IPS-11a (cell line): Measurements from ENCODE around the gene SVIL.
"Not testable (repeated sequence)": the region's sequence is repeated elsewhere in the genome, so short reads cannot be mapped to it uniquely, and the experiment has no call there.

Experiments
- H3K4me3 ChIP-seq: one replicate; pipeline ENCODE4 v1.5.1; 2013; ENCODE audit warnings: low read depth, low read length, control low read depth

SVIL gene

DNA sequence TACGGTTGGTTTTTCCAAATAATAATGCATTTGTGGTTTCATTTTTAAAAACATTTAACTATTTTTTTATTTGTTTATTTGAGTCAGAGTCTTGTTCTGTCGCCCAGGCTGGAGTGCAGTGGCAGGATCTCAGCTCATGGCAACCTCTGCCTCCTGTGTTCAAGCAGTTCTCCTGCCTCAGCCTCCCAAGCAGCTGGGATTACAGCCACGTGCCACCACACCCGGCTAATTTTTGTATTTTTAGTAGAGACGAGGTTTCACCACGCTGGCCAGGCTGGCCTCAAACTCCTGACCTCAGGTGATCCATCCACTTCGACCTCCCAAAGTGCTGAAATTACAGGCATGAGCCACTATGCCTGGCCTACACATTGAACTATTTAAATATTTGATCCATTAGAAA, 28.1 kb downstream of the SVIL start:
- H3K4me3 ChIP-seq, result not testable (repeated sequence)

DNA sequence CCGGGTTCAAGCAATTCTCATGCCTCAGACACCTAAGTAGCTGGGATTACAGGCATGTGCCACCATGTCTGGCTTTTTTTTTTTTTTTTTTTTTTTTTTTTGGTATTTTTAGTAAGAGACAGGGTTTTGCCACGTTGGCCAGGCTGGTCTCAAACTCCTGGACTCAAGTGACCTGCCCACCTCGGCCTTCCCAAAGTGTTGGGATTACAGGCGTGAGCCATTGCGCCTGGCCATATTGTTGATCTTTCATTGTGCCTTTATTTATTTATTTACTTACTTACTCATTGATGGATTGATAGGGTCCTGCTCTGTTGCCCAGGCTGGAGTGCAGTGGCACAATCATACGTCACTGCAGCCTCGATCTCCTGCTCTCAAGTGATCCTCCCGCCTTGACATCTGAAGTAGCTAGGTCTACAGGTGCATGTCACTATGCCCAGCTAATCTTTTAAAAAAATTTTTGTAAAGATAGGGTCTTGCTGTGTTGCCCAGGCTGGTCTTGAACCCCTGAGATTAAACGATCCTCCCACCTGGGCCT, 30.4 kb downstream of the SVIL start:
- no peak overlapping the region for H3K4me3 ChIP-seq

DNA sequence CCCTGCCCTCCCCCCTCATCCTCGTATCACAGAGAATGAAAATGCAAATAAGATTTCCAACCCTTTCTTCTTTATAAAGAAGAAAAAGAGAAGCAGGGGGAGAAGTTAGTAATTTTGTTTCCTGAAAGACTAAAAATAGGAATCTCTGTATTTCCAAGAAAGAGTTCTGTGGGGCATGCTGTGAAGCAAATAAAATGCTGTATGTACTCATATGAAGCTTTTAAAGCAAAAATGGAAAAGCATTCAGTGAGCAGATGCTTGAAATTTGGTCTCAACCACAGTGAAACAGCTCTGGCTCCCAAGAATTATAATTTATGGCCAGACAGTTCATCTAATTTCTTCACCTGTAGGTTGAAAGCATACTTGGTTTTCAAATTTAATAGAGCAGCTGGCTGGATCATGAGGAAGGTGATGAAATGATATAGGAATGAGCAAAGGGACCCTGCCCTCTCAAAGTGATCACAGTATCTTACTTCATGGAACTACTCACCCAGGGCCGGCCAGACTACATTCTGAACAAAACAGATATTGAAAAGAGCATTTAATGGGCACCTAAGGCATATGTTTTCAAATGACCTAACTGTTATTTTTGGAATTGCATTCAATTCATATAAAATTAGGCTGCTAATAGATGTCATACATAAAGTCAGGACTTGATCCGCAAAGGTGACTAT, 31.4 kb downstream of the SVIL start:
- H3K4me3 ChIP-seq, result no peak overlapping the region

DNA sequence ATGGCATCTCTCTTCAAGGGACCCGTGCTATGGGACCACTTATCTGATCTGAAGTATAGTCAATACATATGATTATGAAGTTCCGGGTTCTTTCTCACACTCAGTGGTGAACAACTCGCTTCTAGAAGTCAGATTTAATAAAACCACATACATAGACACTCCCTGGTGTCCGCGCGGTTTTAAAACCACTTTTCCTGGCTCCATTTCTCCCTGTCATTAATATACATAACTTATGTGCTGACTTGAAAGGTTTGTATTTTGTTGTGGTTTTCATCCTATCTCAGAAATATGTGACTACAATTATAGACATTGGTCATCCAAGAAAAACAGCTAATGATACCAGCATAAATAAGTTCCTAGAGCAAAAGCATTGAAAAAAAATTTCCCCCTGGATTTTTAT, 34.0 kb downstream of the SVIL start:
- no peak overlapping the region for H3K4me3 ChIP-seq

DNA sequence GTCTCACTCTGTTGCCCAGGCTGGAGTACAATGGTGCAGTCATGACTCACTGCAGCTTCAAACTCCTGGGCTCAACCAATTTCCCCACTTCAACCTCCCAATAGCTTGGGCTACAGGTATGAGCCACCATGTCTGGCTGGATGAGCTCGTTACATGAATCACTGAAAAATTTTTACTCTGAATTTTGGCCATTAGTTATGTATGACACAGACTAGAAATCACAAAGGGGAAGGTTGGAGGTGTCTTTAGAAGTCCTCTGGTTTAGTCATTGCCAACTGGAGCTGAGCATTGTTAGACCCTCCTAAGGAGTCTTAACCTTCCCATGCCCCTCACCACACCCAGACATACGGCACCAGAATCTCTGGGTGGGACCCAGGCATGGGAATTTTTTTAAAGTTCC, 34.7 kb downstream of the SVIL start:
- no peak overlapping the region for H3K4me3 ChIP-seq

DNA sequence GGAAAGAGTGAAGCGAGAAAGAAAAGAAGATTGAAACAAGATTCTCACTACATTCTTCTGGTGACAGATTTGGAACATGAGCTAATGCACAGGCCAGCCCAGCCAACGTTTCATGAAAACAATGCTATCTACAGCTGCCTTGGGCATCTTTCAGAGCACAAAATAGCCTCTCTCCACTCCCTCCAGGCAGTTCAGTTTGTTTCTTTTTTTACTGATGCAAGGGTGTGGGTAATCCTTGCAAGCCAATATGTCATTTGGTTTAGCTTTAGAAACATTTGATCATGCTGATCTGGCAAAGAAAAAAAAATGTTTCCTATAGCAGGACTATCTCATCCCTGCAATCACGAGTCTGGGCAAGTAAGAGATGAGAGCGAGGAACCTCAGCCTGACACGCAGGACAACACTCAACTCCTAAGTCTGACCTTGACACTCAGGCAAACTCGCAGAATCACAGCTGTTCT, 35.9 kb downstream of the SVIL start:
- no peak overlapping the region for H3K4me3 ChIP-seq

DNA sequence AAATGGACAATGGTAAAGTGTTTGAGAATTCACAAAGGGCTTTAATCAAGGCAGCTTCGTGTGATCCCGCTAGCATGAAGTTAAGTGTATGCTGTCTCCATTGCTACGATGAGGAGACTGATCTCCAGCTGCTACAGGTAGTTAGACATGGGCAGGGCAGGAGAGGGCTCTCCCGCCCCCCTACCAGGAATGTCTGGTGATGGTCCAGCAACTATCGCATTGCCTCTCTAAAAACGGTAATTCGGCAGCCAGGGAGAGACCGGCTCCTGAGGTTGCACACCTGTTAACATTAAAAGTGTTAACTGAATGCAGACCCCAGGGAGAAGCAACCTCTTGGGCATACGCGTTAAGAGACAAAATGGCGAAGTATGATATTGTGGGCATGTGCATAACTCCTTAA, 37.9 kb downstream of the SVIL start:
- no peak overlapping the region for H3K4me3 ChIP-seq

DNA sequence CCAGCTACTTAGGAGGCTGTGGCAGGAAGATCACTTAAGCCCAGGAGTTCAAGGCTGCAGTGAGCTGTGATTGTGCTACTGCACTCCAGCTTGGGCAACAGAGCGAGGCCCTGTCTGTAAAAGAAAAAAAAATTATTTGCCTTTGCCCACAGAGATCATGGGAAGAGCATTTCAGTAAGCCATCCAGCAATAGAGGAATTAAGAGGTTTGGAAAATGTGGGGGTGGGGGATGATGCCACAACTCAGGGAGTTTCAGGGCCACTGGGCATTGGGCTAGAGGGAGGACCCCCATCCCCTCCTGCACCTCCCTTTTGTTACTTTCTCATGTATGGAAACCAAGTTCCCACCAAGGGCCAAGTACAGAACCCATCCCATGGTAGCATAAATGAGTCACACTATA, 38.4 kb downstream of the SVIL start:
- H3K4me3 ChIP-seq, result no peak overlapping the region

DNA sequence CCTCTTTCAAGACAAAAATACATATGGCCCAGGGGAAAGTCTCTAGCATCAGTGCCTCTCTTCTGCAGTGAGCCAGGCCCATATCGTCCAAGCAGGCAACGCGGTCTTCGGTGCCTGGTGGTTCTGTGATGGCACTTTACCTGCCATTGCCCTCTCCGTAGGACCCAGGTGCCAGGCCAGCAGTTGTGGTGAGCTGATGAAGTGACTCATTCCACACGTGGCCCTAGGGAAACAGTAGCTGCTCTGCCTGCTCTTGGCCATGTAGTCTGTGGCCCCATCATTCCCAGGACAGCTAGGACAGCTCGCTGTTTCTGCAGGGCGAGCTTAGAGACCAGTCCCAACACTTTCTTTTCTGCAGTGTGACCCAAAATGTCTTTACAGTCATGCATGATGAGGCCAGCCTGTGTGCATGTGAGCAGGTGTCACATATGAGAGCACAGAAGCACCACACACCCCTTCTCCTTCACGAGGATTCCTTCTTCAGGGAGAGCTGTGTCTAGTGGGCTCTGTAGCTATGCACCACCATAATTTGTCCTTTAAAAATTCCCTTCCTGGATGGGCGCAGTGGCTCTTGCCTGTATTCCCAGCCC, 39.0 kb downstream of the SVIL start:
- no peak overlapping the region for H3K4me3 ChIP-seq

DNA sequence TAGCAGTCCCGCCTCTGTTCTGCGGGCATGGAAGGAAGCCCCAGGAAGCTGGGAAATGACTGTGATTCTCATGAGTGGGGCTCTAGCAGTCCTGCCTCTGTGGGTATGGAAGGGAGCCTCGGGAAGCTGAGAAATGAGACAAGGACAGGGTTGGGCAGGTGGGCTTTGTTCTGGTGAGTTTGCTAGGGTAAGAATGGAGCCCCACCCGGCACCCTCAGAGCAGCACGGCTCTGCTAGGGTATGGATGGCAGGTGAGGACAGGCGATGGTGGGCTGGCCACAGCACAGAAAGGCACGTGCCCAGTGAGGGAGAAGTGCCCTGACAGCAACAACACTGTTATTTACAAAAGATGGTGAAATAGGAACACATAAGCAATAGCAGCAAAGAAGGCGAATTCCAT, 39.6 kb downstream of the SVIL start:
- no peak overlapping the region for H3K4me3 ChIP-seq

DNA sequence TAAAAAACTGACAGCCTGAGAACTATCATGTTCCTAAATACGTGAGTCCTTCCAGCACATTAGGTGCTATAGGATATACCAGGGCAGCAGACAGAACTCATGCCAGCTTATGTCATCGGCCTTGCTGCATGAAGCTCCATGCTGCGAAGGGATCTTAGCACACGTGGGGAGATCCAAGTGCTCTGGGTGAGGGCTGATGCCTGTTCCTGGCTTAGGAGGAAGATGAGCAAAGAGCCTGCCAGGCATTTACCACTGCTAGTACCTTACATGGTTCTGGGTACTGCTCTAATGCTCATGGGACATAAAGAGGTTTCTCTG, 43.2 kb downstream of the SVIL start:
- no peak overlapping the region for H3K4me3 ChIP-seq

DNA sequence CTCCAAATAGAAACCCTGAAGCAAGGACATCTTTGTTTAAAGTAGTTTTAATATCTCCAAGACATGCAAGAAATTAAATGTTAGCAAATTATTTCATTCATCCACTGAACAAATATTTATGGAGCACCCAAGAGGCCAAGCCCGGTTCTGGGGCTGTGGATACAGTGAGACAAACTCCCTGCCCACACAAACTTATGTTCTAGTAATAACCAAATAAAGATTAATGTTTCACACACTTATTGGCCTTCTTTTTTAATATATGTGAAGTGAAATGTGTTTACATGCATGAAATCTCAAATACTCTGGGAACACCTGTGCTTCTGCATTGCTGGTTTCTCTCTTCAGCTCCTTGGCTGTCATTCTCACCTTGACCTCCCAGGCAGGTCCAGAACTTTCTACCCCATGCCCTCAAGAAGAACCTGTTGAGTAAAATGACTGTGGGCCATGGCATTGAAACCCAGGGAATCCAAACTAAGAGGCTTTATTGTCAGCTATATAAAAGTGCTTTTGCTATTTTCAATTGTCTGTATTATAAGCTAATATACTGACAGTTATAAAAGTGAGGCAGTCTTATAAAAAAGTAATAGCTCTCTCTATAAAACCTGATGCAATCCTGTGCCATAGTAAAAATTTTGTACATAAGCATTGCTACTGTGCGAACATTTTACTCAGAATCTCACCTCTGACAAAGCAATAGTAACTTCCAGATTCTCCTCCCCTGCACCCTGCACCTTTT, 43.7 kb downstream of the SVIL start:
- no peak overlapping the region for H3K4me3 ChIP-seq

DNA sequence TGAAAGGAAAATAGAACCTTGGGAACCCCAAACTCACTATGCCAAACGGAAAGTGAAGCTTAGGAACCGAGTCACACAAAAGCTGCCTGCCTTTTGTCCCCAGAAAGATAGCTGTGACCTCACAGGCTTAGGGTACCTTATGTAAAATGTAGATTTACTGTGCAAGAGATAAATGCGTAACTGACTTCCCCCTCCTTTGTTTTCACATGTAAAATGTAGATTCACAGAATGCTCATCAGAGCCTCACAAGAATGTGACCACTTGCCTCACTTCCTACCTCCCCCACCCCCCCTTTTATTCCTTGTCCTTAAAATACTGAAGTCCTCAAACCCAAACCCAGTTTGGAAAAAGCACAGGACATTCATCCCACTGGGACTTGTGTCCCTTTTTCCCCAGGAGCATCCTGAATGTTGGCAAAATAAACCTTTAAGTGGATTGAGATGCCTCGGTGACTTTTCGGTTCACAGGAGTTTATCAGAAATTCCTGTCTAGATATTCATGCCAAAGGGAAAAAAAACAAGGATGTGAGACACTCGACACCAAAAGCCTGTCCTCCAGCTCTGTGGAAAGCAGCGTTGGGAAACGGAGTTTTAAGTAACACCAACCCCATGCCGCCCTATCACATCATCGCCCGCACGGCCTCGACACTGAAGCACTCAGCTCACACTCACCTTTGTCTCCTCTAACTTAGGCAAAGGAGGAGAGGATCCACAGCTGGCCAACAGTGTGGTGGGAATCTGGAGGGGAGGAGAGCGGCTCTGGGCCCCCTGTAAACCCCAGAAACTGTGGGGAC, 45.9 kb downstream of the SVIL start:
- no peak overlapping the region for H3K4me3 ChIP-seq

DNA sequence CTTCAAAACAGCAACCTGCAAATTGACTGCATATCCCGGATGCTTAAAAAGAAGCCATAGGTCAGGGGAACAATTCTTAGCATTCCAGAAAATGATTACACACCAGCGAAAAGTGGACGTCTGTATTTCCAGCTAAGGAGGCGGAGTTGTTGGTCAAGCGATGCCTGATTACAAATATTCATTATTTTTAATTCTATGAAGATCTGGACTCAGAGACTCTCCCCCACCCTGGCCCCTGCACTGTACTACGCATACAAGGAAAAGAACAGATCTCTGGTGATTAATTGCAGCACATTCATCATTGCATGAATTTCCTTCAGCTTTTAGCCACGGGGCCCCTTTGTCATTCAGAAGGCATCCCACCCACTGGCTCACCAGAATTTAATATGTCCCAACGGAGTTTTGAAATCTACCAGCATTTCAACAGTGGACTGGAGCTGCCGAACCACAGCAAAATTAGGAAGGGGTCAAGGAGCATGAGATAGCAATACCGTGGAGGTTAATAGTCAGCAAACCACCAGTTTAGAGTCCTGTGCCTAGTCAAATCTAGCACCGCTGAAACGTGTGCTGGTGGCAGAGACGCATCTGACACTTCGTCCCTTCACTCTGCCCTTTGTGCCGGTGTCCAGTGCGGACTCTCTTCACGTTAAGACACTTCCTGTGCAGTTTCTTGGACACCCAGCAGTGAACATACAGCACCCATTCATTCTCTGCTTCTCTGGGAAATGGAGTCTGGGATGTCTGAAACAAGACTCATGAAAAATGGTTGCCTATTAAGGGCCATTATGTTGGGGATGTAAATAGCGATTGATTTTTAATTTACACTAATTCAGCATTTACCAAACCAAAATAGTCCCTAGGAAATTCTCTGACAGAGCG, 46.8 kb downstream of the SVIL start:
- H3K4me3 ChIP-seq, result not testable (repeated sequence)

DNA sequence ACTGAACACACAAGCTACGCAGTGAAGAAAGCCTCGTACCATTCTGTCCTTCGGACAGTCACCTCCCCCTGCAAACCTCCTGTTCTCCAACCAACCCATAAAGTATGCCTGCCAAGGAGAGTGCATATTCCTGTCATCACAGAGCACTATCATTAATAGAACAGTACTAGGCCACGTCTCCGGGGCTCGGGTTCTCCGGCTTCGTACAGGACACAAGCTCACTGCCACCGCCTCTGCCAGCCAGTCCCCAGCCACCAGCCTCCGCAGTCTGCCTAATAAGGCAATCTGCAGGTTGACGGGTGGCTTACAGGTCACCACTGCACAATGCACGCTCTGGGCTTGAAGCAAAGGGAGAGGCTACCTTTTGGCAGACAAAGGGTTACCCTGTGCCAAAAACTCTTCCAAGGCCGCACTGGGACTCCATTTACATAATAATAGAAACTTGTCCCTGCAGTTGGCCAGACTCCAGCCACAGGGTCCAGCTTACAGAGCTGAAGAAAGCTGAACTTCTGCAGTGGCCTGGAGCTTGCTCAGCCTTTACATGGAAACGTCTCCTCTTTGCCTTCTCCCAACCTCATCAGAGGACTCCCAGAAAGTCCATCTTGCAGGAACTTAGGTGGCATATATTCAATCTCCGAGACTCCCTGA, 47.5 kb downstream of the SVIL start:
- H3K4me3 ChIP-seq, result not testable (repeated sequence)

DNA sequence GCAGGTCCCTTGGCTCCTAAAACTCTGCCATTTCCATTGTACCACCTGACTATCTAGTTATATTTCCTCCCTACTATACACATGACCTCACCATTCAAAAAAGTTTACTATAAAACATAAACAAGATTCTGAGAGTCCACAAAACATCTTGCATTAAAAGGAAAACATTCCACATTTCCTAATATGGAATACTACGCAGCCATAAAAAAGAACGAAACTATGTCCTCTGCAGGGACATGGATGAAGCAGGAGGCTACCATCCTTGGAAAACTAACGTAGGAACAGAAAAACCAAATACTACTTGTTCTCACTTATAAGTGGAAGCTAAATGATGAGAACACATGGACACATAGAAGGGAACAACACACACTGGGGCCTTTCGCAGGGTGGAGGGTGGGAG, 48.3 kb downstream of the SVIL start:
- no peak overlapping the region for H3K4me3 ChIP-seq

DNA sequence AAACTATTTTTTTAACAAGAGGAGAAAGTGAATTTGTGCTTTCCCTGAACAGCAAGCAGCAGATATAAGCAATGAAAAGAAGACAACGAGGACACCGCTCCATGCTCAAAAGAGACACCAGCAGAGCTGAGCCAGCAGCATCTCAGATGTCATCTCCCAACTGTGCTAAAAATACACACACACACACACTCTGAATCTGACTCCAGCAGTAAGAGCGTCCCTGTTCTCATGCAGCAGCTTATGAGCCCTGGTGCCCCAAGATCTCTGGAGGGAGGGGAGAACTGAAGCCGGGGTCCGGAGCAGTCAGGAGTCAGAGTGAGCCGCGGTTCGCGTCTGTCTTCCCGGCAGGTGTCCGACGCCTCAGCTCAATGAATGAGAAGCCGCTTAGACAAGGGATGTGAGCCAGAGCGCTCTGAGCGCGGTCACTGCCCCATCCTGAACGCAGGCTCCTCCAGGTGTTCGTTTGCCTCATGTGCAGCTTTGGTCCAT, 49.2 kb downstream of the SVIL start:
- no peak overlapping the region for H3K4me3 ChIP-seq

DNA sequence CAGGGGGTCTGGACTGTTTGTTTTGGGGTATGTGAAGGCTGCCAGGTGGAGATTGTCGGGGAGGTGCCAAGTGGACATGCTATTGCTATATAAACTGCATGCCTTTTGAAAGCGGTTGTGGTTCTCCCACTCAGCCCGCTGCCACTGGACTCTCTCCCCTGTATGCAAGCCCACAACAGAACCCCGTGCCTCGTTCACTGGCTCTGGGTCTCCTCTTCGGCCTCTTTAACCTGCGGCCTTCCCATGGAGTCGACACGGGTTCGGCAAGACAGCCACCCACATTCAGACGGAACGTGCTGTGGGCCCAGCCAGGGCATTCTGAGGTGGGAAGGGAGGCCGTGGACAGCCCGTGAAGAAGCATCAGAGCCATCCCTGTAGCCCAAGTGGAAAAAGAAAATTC, 50.3 kb downstream of the SVIL start:
- H3K4me3 ChIP-seq, result no peak overlapping the region

DNA sequence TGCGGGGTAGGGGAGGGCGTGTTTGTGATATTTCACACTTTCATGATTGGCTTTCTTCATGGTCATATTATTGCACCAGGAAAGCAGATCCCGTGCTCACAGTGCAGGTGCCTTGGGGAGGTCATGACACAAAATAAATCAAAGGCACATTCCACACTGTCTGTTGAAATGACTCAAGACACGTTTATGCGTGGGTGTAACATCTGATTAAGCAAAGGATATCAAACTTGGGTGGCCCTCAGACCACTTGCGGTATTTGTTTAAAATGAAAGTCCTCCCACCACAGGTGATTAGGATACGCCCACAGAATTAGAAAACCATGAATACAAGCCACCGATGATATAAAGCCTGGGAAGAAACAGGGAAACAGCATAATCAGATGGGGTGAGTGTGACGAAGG, 51.1 kb downstream of the SVIL start:
- H3K4me3 ChIP-seq, result no peak overlapping the region

DNA sequence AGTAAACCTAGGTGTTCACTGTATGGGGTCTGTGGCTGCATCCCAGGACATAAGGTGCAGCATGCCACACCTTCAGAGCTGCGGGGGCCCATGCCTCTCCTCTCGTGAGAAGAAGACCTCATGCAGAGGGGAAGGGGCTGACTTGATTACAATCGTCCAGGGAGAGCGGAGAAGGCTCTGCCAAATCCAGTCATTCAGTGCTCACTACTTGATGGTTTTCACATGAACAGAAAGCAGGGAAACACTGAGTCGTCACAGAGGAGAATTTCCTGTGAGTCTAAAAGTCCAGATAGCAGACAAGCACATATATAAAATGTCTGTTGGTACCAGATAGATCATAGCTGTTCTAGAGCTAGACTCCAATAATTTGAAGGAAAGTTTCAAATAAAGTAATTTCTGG, 52.0 kb downstream of the SVIL start:
- not testable (repeated sequence) for H3K4me3 ChIP-seq
